Measurements from ENCODE around the gene KRTAP5-1.

Gene KRTAP5-1

GRCh38 chr11:1558775-1559110 lies 26.3 kb downstream of the KRTAP5-1 start:
- DNase-seq: no peak

- DNase-seq: no peak
Measured at GRCh38 chr11:1557904-1558774, 26.9 kb downstream of the KRTAP5-1 start.

DNA sequence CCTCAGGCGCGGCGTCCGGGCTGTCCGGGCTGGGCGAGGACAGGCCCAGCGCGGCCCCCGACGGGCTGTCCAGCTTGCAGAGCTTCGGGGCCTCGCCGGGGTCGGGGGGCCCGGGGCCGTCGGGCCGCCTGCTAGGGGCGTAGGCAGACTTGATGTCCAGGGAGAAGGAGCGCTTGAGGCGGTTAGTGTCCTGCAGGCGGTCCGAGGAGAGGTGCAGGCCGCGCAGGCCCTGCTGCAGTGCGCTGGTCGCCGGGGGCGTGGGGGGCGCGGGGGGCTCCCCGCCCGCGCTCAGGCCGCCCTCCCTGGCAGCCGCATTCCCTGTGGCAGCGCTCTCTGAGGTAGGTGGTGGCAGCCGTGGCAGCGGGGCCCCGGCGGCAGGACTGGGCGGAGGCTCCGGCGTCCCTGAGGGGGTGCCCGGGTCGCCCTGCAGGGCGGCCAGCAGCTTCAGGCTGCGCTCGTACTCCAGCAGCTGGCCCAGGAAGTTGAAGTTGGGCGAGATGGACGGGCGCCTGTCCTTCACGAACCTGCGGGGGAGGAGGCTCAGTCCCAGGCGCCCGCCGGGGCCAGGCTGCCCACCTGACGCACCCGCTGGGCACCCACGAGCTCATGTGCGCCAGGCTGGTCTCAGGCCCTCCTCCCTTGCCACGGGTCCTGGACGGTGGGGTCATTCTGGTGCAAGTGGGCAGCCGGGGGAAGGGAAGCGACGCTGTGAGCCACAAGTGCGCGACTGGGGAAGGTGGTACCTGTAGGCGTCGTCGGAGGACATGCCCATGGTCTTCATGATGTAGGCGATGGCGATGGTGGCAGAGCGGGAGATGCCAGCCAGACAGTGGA lies 27.8 kb downstream of the KRTAP5-1 start:
- DNase-seq: no peak

DNA sequence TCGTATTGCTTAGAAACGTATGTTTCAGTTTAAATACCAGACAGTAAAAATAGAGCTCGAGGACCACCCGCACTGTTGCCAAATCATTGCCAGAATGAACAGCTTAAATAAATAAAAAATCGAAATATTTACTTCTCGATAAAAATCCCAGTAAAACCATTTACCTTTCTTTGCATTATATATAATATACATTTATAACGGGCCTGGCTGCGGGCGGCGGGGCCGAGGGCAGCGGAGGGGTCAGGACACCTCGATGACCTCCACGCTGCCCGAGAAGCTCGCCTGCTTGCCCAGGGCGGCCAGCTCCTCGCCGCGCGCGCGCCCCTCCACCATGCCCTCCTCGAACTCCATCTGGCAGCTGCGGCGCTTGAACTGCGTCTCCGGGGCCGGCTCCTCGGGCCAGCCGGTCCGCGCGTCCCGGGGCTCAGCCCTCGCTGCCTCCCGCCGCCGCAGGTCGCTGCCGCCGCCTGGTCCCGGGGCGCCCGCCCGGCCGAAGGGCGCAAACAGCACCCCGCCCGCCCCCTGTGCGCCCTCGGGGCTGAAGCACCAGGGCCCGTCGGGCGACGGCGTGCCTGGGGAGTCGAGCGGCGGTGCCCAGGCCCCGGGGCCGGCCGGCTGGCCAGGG lies 28.7 kb downstream of the KRTAP5-1 start:
- no peak for DNase-seq

DNA sequence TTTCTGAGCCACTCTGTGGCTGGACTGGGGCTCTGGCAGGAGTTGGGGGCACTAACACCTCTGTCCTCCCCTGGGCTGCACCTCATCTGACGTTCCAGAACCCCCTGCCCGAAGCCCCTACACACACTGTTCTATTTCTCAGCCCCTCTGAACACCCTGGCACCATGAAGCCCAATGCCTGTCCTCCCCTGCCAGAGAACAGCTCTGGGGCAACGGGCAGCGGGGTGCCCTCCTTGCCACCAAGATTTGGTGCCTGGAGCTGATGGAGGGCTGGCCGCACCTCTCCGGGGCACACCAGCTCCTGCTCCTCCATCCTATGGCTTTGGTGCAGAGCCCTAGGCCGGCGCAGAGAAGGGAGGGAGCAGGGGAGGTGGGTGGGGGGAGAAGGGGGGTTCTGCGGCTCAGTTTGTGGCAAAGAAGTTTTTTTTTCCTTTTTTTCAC lies 29.4 kb downstream of the KRTAP5-1 start:
- no peak for DNase-seq

DNA sequence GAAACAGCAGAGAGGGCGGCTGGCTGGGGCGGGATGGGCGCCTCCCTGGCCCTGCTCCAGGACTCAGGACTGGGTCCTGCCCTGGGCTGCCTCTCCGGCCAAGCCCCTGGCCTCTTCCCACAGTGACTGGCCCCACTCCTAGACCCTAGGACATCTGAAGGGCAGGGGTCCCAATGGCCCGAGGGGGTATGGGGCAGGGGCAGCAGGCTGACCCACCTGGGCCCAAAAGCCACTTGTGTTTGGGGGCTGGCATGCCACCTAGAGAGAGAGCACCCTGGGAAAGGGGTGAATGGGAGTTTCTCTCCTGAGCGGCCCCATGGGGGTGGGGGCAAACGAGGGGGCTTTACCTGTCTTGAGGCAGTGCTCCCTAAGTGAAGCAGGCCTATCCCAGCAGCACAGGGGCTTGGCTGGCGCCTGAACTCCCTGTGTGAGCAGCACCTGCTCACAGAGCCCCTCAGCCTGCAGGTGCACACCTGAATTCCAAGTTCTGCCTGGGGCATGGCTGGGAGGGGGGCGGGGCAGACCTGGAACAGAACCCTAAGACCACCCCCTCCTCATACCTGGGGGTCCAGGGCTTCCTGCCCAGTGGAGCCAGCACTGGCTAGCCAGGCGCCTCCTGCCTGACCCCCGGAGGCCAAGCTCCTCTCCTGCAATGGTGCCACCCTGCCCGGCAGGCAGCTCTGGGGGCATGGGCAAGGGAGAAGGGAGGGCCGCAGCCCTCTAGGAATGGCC lies 29.9 kb downstream of the KRTAP5-1 start:
- no peak for DNase-seq

- no peak for DNase-seq
Measured at GRCh38 chr11:1553808-1554594, 31.1 kb downstream of the KRTAP5-1 start.

DNA sequence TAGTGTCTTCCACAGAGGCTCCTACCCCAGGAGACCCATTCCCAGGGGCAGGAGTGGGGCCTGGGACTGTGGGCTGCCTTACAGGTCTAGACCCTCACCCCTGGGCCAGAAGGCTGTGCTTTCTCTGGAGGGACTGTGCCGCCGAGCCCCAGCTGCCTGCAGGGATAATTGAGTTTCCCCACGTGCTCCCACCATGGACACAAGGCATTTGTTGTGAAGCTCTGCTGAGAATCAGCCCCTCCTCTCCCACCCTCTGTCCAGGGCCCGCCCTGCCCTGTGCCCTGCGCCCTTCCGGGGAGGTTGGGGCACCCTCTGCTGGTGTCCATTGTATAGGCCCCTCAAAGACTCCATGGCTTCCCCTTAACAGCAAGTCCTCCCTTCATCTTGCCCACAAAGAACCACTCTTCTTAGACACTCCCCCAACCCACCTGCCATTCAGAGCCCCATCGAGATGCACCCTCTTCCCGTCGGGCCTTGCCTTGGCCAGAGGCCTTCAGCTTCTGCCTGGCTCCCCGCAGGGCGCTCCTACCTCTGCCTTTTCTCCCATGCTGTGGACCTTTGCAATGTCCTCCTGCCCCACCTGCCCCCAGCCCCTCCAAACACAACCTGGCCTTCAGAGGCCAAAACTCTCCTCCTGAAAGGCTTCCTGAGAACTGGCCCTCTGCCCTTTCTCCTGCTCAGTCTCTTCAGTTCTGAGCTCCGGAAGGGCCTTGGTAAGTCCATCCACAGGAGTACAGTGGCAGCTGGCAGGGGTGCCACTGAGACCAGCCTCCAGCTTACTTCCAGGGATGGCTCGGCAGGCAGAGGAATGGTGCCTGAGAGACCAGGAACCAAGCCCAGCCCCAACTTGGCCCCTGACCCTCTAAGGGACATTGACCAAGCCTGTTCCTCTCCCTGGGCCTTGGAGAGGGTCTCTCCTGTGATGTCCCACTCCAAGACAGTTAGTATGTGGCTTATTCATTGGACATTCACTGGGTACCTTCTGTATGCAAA lies 35.4 kb downstream of the KRTAP5-1 start:
- no peak for DNase-seq

- DNase-seq: no peak
Measured at GRCh38 chr11:1548221-1549070, 36.6 kb downstream of the KRTAP5-1 start.

- no peak for DNase-seq
Measured at GRCh38 chr11:1547467-1548098, 37.5 kb downstream of the KRTAP5-1 start.

DNA sequence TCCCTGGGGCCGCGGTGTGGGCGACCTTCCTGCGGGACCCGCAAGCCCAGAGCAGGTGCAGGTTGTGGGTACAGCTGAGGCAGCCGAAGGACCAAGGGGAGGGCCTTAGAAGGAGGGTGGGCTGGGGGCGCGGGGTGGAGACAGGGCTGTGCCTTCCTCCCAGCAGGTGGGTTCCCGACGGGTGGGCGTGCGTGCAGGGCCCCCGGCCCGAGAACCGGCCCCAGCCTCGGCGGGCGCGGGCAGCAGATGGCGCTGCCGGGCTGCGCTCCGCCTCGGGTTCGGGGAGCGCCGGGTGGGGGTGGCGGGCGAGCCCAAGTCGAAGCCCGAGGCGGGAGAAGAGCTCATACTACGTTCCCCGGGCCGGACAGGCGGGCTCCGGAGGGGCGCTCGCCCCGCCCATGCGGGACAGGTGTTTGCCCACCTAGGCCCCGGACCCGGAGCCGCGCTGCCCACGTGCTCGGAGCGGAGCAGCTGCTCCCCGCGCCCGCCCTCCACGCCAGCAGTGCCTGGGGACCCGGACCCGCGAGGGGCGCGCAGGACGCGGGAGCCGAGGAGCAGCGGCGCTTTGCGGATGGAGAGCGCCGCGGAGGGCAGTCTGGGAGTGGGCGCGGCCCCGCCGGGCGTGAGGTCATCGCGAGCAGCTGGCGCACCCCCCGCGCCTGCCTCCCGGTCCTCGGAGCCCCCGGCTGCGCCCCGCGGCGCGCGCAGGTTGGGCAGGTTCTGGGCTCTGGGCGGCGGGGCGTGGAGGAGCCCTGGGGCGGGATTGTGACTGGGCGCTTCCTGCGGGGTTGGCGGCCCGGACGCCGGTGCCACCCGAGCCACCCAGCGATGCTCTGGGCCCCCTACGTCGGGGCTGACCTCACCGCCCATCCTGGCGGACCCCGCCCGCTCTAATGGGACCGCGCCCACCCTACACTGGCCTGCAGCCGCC lies 38.3 kb downstream of the KRTAP5-1 start:
- peak; percentile 55 to 70 for DNase-seq

DNA sequence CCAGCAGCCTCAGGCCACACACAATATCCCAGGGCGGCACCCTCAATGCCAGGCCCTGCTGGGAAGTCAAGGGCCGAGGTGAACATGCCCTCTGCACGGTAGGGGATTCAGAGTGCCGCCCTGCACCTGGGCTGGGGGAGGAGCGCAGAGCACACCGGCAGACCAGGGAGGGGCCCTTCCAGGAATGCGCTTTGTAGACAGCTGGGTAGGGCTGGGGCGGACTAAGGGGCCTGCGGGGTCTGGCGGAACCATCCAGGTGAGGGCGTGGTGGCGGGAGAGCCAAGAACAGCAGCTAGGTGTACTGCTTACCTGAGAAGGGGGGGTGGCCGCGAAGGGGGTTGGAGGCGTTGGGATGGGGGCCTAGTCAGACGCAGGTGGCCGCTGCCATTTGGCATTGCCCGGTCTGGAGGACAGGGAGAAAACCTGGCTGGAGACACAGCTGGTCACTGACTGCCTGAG lies 39.0 kb downstream of the KRTAP5-1 start:
- no peak for DNase-seq

GRCh38 chr11:1545432-1545831 lies 39.7 kb downstream of the KRTAP5-1 start:
- DNase-seq: no peak

DNA sequence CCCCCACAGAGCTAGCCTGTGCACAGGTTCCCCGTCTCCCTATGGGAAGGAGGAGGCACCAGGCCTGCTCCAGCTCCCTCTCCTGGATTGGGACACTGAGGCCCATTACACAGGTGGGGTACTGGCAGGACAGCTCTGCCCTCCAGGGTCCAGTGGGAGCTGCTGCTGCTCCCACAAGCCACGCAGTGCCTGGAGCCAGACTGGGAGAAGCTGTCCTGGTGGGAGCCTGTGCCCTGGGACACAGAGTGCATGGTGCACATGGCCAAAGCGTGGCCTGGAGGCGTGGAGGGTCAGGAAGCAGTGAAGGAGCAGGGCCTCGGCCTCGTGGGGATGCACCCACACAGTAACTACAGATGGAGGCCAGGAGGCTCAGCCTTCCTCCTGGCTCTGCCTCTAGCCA lies 40.5 kb downstream of the KRTAP5-1 start:
- no peak for DNase-seq

DNA sequence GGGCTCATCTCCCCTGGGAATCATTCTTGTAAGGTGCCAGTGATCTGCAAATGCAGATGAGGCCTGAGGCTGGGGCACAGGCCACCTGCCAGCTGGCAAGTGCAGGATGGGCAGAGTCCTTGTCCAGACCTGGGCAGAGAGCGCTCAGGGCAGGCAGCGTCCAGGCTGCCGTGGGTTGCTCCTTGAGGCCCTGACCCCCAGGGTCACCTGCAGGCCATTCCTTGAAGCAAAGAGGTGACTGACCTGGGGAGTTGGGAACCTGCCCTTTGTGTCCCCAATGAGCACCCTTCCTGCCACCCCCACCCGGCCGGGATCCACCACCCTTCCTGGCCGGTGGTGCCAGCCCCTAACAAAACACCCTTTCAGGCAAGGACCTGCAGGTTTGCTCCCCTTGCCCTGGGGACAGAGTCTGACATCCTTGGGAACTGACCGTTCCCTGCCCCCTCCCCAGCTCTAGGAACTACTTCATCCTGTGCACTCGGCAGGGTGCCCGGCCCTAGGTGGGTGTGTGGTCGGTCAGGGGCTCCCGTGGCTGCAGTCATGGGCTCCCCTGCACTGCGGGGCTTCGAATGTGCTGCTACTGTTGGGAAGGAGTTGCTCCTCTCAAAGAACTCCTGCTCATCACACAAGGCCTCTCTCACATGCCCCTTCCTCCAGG lies 41.3 kb downstream of the KRTAP5-1 start:
- DNase-seq: no peak

GRCh38 chr11:1542267-1542666 lies 42.8 kb downstream of the KRTAP5-1 start:
- no peak for DNase-seq

GRCh38 chr11:1541474-1542204 lies 43.4 kb downstream of the KRTAP5-1 start:
- DNase-seq: no peak

All from NCI-H1930 (cell line).